A549 (cell line): Measurements from ENCODE around the gene RAD50. TPM values are rescaled to one million over a fixed set of nuclear protein-coding genes. Genes with fewer than 3 reads are reported as not detected.

Experiments
- ATAC-seq, 2 experiments: fragments of 200-7000 bp in 1 of 2; fragments of >200 bp in 1 of 2; cut with Nextera tagmentation in 1 of 2; cut with Tn5 transposase in 1 of 2; 3 replicates each; pipeline versions ENCODE4 v1.8.0 to v1.9.1; 2018 to 2020; ENCODE audit warnings: mild to moderate bottlenecking in 1 of 2, moderate library complexity in 1 of 2
- CTCF ChIA-PET: fragments of 300-600 bp; sonication (Branson Sonifier 250); formaldehyde crosslinking; extraction: SDS; loops from one replicate; lab custom pipeline; 2021; ENCODE audit warnings: antibody characterized with exemption, inconsistent platforms; lab: Yijun Ruan, JAX
- POLR2A ChIA-PET: fragments of 350-600 bp; formaldehyde crosslinking; extraction: SDS; loops from one replicate; lab custom pipeline; 2021; ENCODE audit warnings: antibody characterized with exemption, inconsistent platforms; lab: Yijun Ruan, JAX
- DNase-seq, 2 experiments: peaks; one replicate each; pipeline versions ENCODE4 v3.0.0 to v3.0.0-alpha.2; 2011 to 2016; ENCODE audit warnings: low read depth in 1 of 2, low spot score in 1 of 2
- FAIRE-seq: peaks from 2 replicates; lab custom pipeline; 2011; peaks lifted over from hg19 to GRCh38; lab: Jason Lieb, UNC
- H3K27ac ChIP-seq, 2 experiments: fragments of >200 bp; sonication (Bioruptor Twin); formaldehyde crosslinking; 3 replicates each; pipeline ENCODE4 v1.5.1; 2016 to 2017
- H3K4me1 ChIP-seq: fragments of >200 bp; sonication (Bioruptor Twin); formaldehyde crosslinking; 3 replicates; pipeline ENCODE4 v1.6.1; 2016
- H3K4me2 ChIP-seq: fragments of >200 bp; sonication (Bioruptor Twin); formaldehyde crosslinking; 3 replicates; pipeline ENCODE4 v1.6.1; 2016
- H3K4me3 ChIP-seq: fragments of >200 bp; sonication (Bioruptor Twin); formaldehyde crosslinking; 3 replicates; pipeline ENCODE4 v1.5.1; 2016
- H3K9me3 ChIP-seq: fragments of >200 bp; sonication (Bioruptor Twin); formaldehyde crosslinking; 3 replicates; pipeline ENCODE4 v1.6.1; 2016
- CBX2 ChIP-seq: fragments of 200-600 bp; sonication (generic); IDR thresholded peaks from 2 replicates; pipeline ENCODE4 v1.6.1; 2016; ENCODE audit warnings: low read depth, mild to moderate bottlenecking, borderline replicate concordance
- CBX8 ChIP-seq: fragments of 200-600 bp; sonication (generic); IDR thresholded peaks from 2 replicates; pipeline ENCODE4 v1.6.1; 2016
- CEBPB ChIP-seq, 2 experiments: fragments of >200 bp in 1 of 2; sonication (Bioruptor Twin) in 1 of 2; formaldehyde crosslinking in 1 of 2; IDR thresholded peaks; 2 replicates each; pipeline ENCODE4 v1.6.1; 2012 to 2016
- CHD2 ChIP-seq: fragments of 150-350 bp; IDR thresholded peaks from 2 replicates; pipeline ENCODE4 v1.6.1; 2014; ENCODE audit warnings: low read length; ENCODE audit not compliant: partially characterized antibody
- CHD4 ChIP-seq: fragments of 200-600 bp; sonication (generic); IDR thresholded peaks from 2 replicates; pipeline ENCODE4 v1.6.1; 2016; ENCODE audit warnings: antibody characterized with exemption, mild to moderate bottlenecking, borderline replicate concordance
- ELK1 ChIP-seq: fragments of 150-350 bp; IDR thresholded peaks from 2 replicates; pipeline ENCODE4 v1.6.1; 2014; ENCODE audit warnings: low read depth, mild to moderate bottlenecking, low read length
- FOSL2 ChIP-seq, 2 experiments: fragments of 450-650 bp in 1 of 2; fragments of >200 bp in 1 of 2; sonication (Bioruptor Twin) in 1 of 2; formaldehyde crosslinking; IDR thresholded peaks; 2 replicates each; pipeline versions ENCODE4 v1.5.0 to v1.6.1; 2016 to 2020; ENCODE audit warnings: mild to moderate bottlenecking in 1 of 2, moderate library complexity in 1 of 2
- FOXS1 ChIP-seq: fragments of 250-450 bp; sonication (Bioruptor Pico); IDR thresholded peaks from 2 replicates; pipeline ENCODE4 v1.5.0; 2020; ENCODE audit warnings: mild to moderate bottlenecking, moderate library complexity
- HOXB13 ChIP-seq: fragments of 250-450 bp; sonication (Bioruptor Pico); IDR thresholded peaks from 2 replicates; pipeline ENCODE4 v1.5.0; 2020; ENCODE audit warnings: low read depth, mild to moderate bottlenecking, moderate library complexity
- KDM1A ChIP-seq: fragments of 200-600 bp; sonication (generic); IDR thresholded peaks from 2 replicates; pipeline ENCODE4 v1.6.1; 2016; ENCODE audit warnings: low read depth, mild to moderate bottlenecking
- KDM5A ChIP-seq: fragments of 200-600 bp; sonication (generic); IDR thresholded peaks from 2 replicates; pipeline ENCODE4 v1.6.1; 2016; ENCODE audit warnings: antibody characterized with exemption, mild to moderate bottlenecking
- POLR2AphosphoS2 ChIP-seq: conservative IDR thresholded peaks from 2 replicates; pipeline ENCODE4 v1.6.1; 2012; ENCODE audit warnings: low read length, improper control_type of control experiment, inconsistent platforms
- RFX5 ChIP-seq: fragments of 450-650 bp; IDR thresholded peaks from 2 replicates; pipeline ENCODE4 v1.7.1; 2014; ENCODE audit warnings: antibody characterized with exemption, mild to moderate bottlenecking, moderate library complexity
- RNF2 ChIP-seq: fragments of 200-600 bp; sonication (generic); IDR thresholded peaks from 2 replicates; pipeline ENCODE4 v1.6.1; 2016; ENCODE audit warnings: low read depth, mild to moderate bottlenecking, antibody characterized with exemption, moderate library complexity, borderline replicate concordance
- SMC3 ChIP-seq: fragments of >200 bp; sonication (Bioruptor Twin); formaldehyde crosslinking; IDR thresholded peaks from 3 replicates; pipeline ENCODE4 v1.6.1; 2018; ENCODE audit warnings: inconsistent platforms
- TP53 ChIP-seq: fragments of 250-450 bp; sonication (Bioruptor Pico); IDR thresholded peaks from 2 replicates; pipeline ENCODE4 v1.5.0; 2021; ENCODE audit warnings: mild to moderate bottlenecking, moderate library complexity
- USF2 ChIP-seq: fragments of 450-650 bp; IDR thresholded peaks from 2 replicates; pipeline ENCODE4 v1.6.1; 2014; ENCODE audit warnings: antibody characterized with exemption
- ZC3H11A ChIP-seq: fragments of 450-650 bp; IDR thresholded peaks from 2 replicates; pipeline ENCODE4 v1.6.1; 2014; ENCODE audit warnings: antibody characterized with exemption, mild to moderate bottlenecking
- ZNF302 ChIP-seq: fragments of 250-450 bp; sonication (Bioruptor Pico); IDR thresholded peaks from 2 replicates; pipeline ENCODE4 v1.9.0; 2021; ENCODE audit warnings: inconsistent platforms, mild to moderate bottlenecking, moderate library complexity
- ZSCAN20 ChIP-seq: fragments of 250-450 bp; sonication (Bioruptor Pico); IDR thresholded peaks from 2 replicates; pipeline ENCODE4 v1.8.0; 2022; ENCODE audit warnings: mild to moderate bottlenecking, moderate library complexity
- WGBS: methylation state at CpG from one replicate; pipeline ENCODE4 v1.1.6; 2017; ENCODE audit errors: missing lambda C conversion rate; 5-methylcytosine and 5-hydroxymethylcytosine counted together
- polyA plus RNA-seq, 4 experiments: library from polyadenylated mRNA; depleted of rRNA in 3 of 4; stranded (reverse); fragments of >200 nt; fragmentation: RNase III in 1 of 4; extraction: RNeasy Plus Mini Kit Qiagen cat#74134 plus additional on column Dnase treatment in 1 of 4; gene quantifications; 2 replicates in 3 of 4; 3 replicates in 1 of 4; pipeline ENCODE4 v1.2.3, GENCODE V29; 2011 to 2017
- TF ChIP-seq, protein P1 (sequence below): IDR thresholded peaks from 2 replicates; pipeline ENCODE4 v1.6.1; 2012; ENCODE audit warnings: low read depth, borderline replicate concordance
- TF ChIP-seq, protein P2 (sequence below): fragments of >200 bp; sonication (Bioruptor Twin); formaldehyde crosslinking; IDR thresholded peaks from 3 replicates; pipeline ENCODE4 v1.5.1; 2016
- TF ChIP-seq, protein P3 (sequence below): fragments of 250-450 bp; sonication (Bioruptor Pico); IDR thresholded peaks from 2 replicates; pipeline ENCODE4 v1.5.0; 2020; ENCODE audit warnings: low read depth, mild to moderate bottlenecking, moderate library complexity

The RAD50 gene
- polyA plus RNA-seq, 2 of the 4 experiments (the other 2 are of a cell fraction), result 39.6 to 81.5 TPM

DNA sequence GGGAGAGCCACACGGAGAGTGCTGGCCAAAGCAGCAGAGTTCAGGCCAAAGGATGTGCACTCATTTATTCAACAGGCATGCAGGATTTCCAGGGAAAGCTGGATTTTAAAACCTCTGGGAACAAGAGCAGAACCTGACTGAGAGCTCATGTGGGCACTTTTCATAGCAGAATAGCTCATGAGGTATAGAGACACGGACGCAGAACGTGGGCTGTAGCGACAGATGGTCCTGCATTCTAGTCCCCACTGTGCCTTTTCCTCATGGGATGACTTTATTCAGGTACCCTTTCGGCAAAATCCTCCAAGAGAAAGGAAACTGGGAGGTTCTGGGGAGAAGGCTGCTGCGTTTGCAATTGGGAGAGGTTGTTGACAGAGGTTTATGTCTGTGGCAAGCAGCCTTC lies 122.4 kb downstream of the RAD50 start:
- H3K27ac ChIP-seq, result no peak overlapping the region
- no peaks in the 10 kb centered on the region for H3K9me3 ChIP-seq
- no peak overlapping the region for H3K4me3 ChIP-seq
- CTCF ChIA-PET, result interaction anchor here (0.9 to 4.2 kb wide), 9 partner anchors 11 to 152 kb away, joined by 3 to 37 read pairs (median 3); partner anchors contain the start of gene IL13
- POLR2A ChIA-PET, result no interaction called here
- H3K4me2 ChIP-seq, result no peak overlapping the region
- FAIRE-seq (no peak), ATAC-seq (no peak), DNase-seq (no peak)
- TF ChIP-seq ZSCAN20 (no peak), CEBPB (IDR thresholded peaks at IDR 0.05) (no peak)
- WGBS, result 92% methylated on average over 7 of the region's 7 CpGs
- peaks cover 29% of the 10 kb centered on the region for H3K4me1 ChIP-seq

DNA sequence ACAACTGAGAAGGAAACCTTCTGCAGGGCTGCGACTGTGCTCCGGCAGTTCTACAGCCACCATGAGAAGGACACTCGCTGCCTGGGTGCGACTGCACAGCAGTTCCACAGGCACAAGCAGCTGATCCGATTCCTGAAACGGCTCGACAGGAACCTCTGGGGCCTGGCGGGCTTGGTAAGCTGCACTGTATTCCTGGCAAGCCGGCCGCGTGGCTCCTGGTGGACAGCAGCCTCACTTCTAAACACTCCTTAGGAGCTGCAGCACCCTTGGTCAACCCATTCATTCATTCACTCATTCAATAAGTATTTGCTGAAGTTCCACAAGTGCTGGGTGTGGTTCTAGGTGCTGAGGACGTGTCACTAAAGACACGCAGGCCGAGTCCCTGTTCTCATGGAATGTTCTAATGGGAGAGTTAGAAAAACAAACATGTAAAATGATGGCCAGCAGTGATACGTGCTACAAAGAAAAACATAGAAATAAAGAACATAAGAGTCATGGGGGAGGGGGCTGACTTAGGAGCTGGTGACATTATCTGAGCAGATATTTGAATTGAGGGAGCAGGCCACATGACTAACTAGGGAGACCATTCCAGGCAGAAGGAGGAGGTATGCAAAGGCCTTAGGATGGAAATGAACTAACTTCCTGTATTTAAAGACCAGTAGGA lies 123.1 kb downstream of the RAD50 start:
- ChIA-PET POLR2A (no interaction called here), CTCF (interaction anchor here (0.9 to 4.2 kb wide), 9 partner anchors 10 to 140 kb away, joined by 3 to 37 read pairs (median 3); partner anchors contain the start of gene IL13)
- peaks cover 23% of the 10 kb centered on the region for H3K4me1 ChIP-seq
- no peak for ATAC-seq
- H3K4me3 ChIP-seq, result no peak overlapping the region
- H3K27ac ChIP-seq, result no peak overlapping the region
- TF ChIP-seq CHD2 (no peak), TP53 (CRISPR knock-in tag) (no peak), CHD4 (no peak)
- TF ChIP-seq, protein P1, sequence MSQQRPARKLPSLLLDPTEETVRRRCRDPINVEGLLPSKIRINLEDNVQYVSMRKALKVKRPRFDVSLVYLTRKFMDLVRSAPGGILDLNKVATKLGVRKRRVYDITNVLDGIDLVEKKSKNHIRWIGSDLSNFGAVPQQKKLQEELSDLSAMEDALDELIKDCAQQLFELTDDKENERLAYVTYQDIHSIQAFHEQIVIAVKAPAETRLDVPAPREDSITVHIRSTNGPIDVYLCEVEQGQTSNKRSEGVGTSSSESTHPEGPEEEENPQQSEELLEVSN, result no peak
- no peaks in the 10 kb centered on the region for H3K9me3 ChIP-seq
- DNase-seq, result no peak
- H3K4me2 ChIP-seq, result no peak overlapping the region
- no peak for FAIRE-seq
- 94% methylated on average over 14 of the region's 15 CpGs for WGBS

DNA sequence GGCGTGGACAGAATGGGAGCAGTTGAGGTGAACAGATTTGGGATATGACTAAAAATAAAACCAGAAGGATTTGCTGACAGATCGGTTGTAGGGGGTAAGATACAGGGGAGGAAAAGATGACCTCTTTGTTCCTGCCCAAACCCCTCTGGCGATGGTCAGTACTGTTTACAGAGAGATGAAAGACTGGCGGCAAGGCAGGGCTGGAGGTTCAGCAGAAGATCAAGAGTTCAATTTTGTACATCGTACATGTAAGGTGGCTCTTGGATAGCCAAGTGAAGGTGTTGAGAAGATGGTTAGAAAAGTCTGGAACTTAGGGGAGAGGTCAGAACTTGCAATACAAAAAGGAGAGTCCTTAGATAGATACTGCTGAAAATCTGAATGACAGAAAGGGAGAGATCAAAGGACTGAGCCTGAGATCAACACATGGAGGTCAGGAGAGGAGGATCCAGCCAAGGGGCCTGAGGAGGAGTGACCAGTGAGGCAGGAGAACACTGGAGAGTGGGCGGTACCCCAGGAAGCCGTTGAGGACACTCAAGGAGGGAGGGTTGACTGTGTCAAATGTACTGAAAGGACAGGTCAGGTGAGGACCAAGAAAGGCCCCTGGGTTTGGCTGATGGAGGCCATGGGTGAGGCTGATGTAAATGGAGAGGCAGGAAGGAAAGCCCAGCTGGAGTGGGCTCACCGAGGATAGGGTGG lies 124.2 kb downstream of the RAD50 start:
- Histone ChIP-seq H3K27ac (no peak overlapping the region), H3K9me3 (no peaks in the 10 kb centered on the region), H3K4me2 (no peak overlapping the region), H3K4me3 (no peak overlapping the region), H3K4me1 (peaks cover 17% of the 10 kb centered on the region)
- ChIA-PET POLR2A (no interaction called here), CTCF (interaction anchor here (0.5 kb wide), 1 partner anchor 390 kb away, joined by 3 read pairs; no protein-coding TSS in a partner anchor)
- TF ChIP-seq ZNF302 (CRISPR knock-in tag) (no peak), FOSL2 (IDR thresholded peaks at IDR 0.05) (no peak), FOSL2 (CRISPR knock-in tag; IDR thresholded peaks at IDR 0.05) (no peak), ZC3H11A (no peak), KDM1A (no peak), RFX5 (no peak), CBX8 (no peak), FOXS1 (CRISPR knock-in tag) (no peak), ELK1 (no peak), USF2 (no peak), RNF2 (no peak), POLR2AphosphoS2 (no peak), SMC3 (no peak), KDM5A (no peak), CBX2 (no peak), HOXB13 (CRISPR knock-in tag) (no peak)
- TF ChIP-seq, protein P2, sequence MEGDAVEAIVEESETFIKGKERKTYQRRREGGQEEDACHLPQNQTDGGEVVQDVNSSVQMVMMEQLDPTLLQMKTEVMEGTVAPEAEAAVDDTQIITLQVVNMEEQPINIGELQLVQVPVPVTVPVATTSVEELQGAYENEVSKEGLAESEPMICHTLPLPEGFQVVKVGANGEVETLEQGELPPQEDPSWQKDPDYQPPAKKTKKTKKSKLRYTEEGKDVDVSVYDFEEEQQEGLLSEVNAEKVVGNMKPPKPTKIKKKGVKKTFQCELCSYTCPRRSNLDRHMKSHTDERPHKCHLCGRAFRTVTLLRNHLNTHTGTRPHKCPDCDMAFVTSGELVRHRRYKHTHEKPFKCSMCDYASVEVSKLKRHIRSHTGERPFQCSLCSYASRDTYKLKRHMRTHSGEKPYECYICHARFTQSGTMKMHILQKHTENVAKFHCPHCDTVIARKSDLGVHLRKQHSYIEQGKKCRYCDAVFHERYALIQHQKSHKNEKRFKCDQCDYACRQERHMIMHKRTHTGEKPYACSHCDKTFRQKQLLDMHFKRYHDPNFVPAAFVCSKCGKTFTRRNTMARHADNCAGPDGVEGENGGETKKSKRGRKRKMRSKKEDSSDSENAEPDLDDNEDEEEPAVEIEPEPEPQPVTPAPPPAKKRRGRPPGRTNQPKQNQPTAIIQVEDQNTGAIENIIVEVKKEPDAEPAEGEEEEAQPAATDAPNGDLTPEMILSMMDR, result no peak
- TF ChIP-seq, protein P3, sequence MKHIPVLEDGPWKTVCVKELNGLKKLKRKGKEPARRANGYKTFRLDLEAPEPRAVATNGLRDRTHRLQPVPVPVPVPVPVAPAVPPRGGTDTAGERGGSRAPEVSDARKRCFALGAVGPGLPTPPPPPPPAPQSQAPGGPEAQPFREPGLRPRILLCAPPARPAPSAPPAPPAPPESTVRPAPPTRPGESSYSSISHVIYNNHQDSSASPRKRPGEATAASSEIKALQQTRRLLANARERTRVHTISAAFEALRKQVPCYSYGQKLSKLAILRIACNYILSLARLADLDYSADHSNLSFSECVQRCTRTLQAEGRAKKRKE (CRISPR knock-in tag), result no peak
- WGBS, result 81% methylated on average over 8 of the region's 8 CpGs
- FAIRE-seq, result no peak
- DNase-seq, result no peak
- no peak for ATAC-seq
